BLaER1 (cell line): Measurements from ENCODE around the gene ERMP1.
"Not testable (repeated sequence)": the region's sequence is repeated elsewhere in the genome, so short reads cannot be mapped to it uniquely, and the experiment has no call there.

Experiments used
- H3K27ac ChIP-seq: shearing (Covaris generic); formaldehyde crosslinking; 2 replicates; pipeline ENCODE4 v1.8.1; 2022
- H3K27me3 ChIP-seq: shearing (Covaris generic); formaldehyde crosslinking; 2 replicates; pipeline ENCODE4 v1.8.1; 2022
- H3K36me3 ChIP-seq: shearing (Covaris generic); formaldehyde crosslinking; 2 replicates; pipeline ENCODE4 v1.8.1; 2022
- H3K4me1 ChIP-seq: shearing (Covaris generic); formaldehyde crosslinking; 2 replicates; pipeline ENCODE4 v1.8.1; 2022
- H3K4me2 ChIP-seq: shearing (Covaris generic); formaldehyde crosslinking; 2 replicates; pipeline ENCODE4 v1.8.1; 2022
- H3K4me3 ChIP-seq: shearing (Covaris generic); formaldehyde crosslinking; 2 replicates; pipeline ENCODE4 v1.8.1; 2022
- H3K9ac ChIP-seq: shearing (Covaris generic); formaldehyde crosslinking; 2 replicates; pipeline ENCODE4 v1.8.1; 2022
- H3K9me3 ChIP-seq: shearing (Covaris generic); formaldehyde crosslinking; 2 replicates; pipeline ENCODE4 v1.8.1; 2022
- H4K20me1 ChIP-seq: shearing (Covaris generic); formaldehyde crosslinking; 2 replicates; pipeline ENCODE4 v1.8.1; 2022
- Cebpa-rat ChIP-seq: shearing (Covaris generic); IDR thresholded peaks from 2 replicates; pipeline ENCODE4 v1.8.1; 2022

The ERMP1 gene

DNA sequence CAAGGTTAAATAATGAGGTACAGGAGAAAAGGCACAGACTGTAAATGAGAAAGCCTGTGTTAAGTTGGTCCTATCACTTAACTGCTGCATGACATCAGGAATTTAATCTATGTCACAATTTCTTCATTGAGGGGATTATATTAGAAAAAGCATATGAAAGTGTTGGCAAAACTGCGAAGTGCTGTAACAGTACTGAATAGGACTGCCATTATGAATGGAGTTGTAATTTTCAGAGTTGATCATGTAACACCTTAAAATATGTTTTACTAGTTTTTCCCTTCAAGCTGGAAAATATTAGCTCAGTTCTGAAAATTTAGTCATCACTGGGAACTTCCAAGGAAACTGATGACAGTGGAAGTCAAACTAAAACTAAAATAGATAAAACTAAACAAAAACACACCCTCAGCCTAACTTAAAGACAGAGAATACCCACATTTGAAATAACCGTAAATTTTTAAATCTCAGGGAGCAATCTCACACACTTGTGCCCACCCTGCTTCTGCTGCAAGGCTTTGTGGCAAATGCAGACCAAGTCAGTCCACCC lies 45.1 kb downstream of the ERMP1 start:
- no peak for TF ChIP-seq Cebpa-rat
- Histone ChIP-seq H3K27me3 (no peaks in the 10 kb centered on the region), H3K4me1 (peaks cover 30% of the 10 kb centered on the region), H3K4me3 (no peak overlapping the region), H3K4me2 (no peak overlapping the region), H4K20me1 (no peaks in the 10 kb centered on the region), H3K9ac (no peak overlapping the region), H3K9me3 (peaks cover 53% of the 10 kb centered on the region), H3K27ac (no peak overlapping the region), H3K36me3 (peaks cover 63% of the 10 kb centered on the region)

DNA sequence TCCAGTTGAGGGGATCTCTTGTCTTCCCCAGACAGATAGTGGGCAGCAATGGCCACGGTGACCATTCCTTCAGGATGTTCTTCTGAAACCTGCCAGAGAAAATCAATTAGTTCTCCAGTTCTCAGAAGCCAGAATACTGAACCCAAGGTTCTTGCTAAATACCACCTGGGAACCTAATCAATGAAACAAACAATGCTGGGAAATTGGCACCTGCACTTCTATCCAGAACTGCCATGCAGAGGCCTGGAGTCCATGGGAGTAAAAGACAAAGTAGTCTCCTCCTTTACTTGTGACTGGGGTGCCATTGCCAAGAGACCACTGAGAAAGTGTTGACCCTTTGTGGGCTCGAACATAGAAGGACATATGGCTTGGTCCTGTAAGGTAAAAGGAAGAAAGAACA lies 45.7 kb downstream of the ERMP1 start:
- Histone ChIP-seq H3K9ac (no peak overlapping the region), H4K20me1 (no peaks in the 10 kb centered on the region), H3K27ac (no peak overlapping the region), H3K9me3 (peaks cover 53% of the 10 kb centered on the region), H3K36me3 (peaks cover 65% of the 10 kb centered on the region), H3K4me3 (no peak overlapping the region), H3K27me3 (no peaks in the 10 kb centered on the region), H3K4me2 (no peak overlapping the region), H3K4me1 (peaks cover 30% of the 10 kb centered on the region)
- TF ChIP-seq Cebpa-rat: no peak

DNA sequence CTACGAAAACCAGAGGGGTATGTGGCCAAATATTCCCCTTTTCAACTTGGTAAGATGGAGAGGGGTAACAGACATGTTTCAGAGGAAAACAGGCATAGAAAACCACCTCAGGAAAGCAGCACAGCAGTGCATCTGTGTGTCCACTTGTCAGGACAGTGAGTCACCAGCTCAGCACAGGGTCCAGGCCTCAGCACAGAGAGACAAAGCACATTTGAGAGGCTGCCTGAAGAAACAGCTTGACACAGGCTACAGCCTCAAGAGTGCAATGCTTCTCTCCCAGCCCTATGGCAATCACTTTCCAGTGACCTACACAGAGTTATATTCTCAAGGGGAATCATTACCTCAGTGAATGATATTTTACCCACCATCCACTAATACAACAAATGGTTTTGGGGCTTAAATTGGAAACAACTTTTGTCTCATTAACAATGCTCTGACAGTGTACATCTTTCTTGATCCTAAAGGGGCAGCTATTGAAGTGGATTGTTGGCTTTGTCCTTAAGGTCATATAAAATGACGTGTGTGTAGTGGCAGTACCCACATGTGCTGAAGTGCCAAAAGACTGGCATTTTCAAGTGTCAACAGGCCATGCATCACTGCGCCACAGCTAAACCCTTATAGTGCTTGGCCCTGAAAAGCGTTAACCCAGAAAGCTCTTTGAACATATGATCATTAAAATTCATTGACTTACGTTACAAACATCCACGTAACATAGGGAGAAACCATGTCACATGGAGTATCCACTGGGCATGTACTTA lies 46.4 kb downstream of the ERMP1 start:
- no peak overlapping the region for H3K9ac ChIP-seq
- no peaks in the 10 kb centered on the region for H3K27me3 ChIP-seq
- peaks cover 65% of the 10 kb centered on the region for H3K36me3 ChIP-seq
- H3K27ac ChIP-seq: no peak overlapping the region
- H3K4me3 ChIP-seq: no peak overlapping the region
- no peak for TF ChIP-seq Cebpa-rat
- H3K4me2 ChIP-seq: no peak overlapping the region
- H4K20me1 ChIP-seq: no peaks in the 10 kb centered on the region
- H3K9me3 ChIP-seq: peaks cover 53% of the 10 kb centered on the region
- peaks cover 23% of the 10 kb centered on the region for H3K4me1 ChIP-seq

DNA sequence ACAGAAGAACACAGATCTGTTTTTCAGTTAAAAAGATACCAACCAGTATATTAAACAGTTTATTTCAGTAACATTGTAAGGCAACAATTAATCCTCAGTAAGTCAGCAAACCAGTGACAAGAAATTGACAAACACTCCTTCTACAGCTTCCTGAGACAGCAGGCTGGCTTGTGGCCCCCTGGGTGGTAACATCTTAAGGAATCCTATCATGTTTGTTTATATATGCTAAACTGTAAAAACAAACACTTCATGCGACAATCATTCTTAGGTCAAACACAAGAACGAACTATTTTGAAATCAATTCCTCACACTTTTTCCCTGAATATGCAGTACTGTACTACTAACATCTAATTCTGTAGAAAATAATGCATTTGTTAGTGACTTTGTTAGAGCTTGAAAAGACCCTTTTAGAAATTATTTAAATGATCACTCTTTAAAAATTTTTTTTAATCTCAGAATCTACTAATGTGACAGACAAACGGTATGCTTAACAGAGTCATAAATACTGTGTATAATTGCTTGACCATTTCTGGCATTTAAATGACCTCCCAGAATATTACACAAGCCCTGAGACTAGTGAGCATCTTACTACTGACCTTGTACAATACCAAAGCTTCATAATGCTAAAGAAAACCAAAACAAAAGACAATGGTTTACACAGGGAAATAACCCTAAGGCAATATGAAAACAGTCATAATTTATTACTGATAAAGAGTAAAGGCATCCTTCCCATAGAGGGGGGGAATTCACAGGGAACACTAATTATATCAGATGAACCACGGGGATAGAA lies 48.2 kb downstream of the ERMP1 start:
- peaks cover 77% of the 10 kb centered on the region for H3K36me3 ChIP-seq
- H3K4me3 ChIP-seq: no peak overlapping the region
- no peak for TF ChIP-seq Cebpa-rat
- H3K27me3 ChIP-seq: no peaks in the 10 kb centered on the region
- no peak overlapping the region for H3K27ac ChIP-seq
- H3K4me2 ChIP-seq: no peak overlapping the region
- peaks cover 5% of the 10 kb centered on the region for H3K4me1 ChIP-seq
- H3K9me3 ChIP-seq: peaks cover 63% of the 10 kb centered on the region
- no peak overlapping the region for H3K9ac ChIP-seq
- H4K20me1 ChIP-seq: no peaks in the 10 kb centered on the region

DNA sequence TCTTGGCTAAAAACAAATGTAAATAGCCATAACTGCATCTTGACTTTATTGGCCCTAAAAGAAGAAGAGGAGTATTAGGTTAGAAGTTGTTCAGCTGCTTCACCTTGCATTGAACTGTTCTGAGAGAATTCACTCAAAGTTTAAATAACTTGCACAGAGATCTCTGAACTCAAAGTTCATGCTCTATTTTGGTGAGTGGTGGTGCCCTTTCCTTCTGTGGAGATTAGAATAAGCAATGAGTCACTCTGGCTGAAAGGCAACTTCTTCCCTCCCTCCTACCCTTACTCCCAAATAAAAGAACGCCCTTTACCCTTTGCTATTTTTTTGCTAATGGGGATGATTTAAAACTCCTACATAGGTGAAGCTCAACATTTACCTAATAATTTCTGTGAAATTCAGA lies 48.9 kb downstream of the ERMP1 start:
- Histone ChIP-seq H3K4me1 (no peaks in the 10 kb centered on the region), H3K27ac (no peak overlapping the region), H3K4me3 (no peak overlapping the region), H4K20me1 (no peaks in the 10 kb centered on the region), H3K4me2 (no peak overlapping the region), H3K36me3 (peaks cover 78% of the 10 kb centered on the region), H3K9ac (no peak overlapping the region), H3K9me3 (peaks cover 65% of the 10 kb centered on the region), H3K27me3 (no peaks in the 10 kb centered on the region)
- TF ChIP-seq Cebpa-rat: no peak

DNA sequence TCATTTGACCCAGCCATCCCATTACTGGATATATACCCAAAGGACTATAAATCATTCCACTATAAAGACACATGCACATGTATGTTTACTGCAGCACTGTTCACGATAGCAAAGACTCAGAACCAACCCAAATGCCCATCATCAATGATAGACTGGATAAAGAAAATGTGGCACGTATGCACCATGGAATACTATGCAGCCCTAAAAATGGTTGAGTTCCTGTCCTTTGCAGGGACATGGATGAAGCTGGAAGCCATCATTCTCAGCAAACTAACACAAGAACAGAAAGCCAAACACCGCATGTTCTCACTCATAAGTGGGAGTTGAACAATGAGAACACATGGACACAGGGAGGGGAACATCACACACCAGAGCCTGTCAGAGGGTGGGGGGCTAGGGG lies 49.5 kb downstream of the ERMP1 start:
- H3K4me3 ChIP-seq, H3K27ac ChIP-seq, H3K9ac ChIP-seq, H4K20me1 ChIP-seq, H3K27me3 ChIP-seq, H3K4me2 ChIP-seq, H3K4me1 ChIP-seq: not testable (repeated sequence)
- Histone ChIP-seq H3K36me3 (peaks cover 84% of the 10 kb centered on the region), H3K9me3 (peaks cover 71% of the 10 kb centered on the region)

DNA sequence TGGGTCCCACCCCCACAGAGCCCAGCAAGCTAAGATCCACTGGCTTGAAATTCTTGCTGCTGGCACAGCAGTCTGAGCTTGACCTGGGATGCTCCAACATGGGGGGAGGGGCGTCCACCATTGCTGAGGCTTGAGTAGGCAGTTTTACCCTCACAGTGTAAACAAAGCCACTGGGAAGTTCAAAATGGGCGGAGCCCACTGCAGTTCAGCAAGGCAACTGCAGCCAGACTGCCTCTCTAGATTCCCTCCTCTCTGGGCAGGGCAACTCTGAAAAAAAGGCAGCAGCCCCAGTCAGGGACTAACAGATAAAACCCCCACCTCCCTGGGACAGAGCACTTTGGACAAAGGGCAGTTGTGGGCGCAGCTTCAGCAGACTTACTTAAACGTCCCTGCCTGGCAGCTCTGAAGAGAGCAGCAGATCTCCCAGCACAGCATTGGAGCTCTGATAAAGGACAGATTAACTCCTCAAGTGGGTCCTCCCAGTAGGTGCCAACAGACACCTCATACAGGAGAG lies 53.2 kb downstream of the ERMP1 start:
- Histone ChIP-seq H3K4me3 (0 out of 2 replicates have a peak overlapping the region, but pooled peaks have one; percentile 7), H3K9me3 (peaks cover 64% of the 10 kb centered on the region), H3K36me3 (peaks cover 92% of the 10 kb centered on the region)
- H3K27ac ChIP-seq, H4K20me1 ChIP-seq, H3K27me3 ChIP-seq, H3K9ac ChIP-seq, H3K4me1 ChIP-seq, H3K4me2 ChIP-seq: not testable (repeated sequence)

DNA sequence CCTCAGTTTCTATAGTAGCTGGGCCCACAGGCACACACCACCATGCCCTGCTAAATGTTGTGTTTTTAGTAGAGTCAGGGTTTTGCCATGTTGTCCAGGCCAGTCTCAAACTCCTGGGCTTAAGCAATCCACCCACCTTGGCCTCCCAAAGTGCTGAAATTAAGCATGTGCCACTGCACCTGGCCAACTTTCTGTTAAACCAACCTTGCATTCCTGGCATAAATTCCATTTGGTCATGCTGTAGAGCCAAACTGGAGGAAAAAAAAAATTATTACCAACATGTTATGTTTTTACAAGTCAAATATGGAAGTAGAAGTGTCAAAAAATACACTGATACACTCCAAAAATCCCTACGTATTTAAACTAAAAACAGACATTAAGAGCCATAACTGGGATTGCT lies 54.1 kb downstream of the ERMP1 start:
- H3K27me3 ChIP-seq: no peaks in the 10 kb centered on the region
- TF ChIP-seq Cebpa-rat: no peak
- H3K9ac ChIP-seq: no peak overlapping the region
- no peaks in the 10 kb centered on the region for H3K4me1 ChIP-seq
- H3K9me3 ChIP-seq: peaks cover 64% of the 10 kb centered on the region
- H3K36me3 ChIP-seq: peaks cover 98% of the 10 kb centered on the region
- no peak overlapping the region for H3K4me2 ChIP-seq
- no peak overlapping the region for H3K4me3 ChIP-seq
- no peak overlapping the region for H3K27ac ChIP-seq
- H4K20me1 ChIP-seq: no peaks in the 10 kb centered on the region

DNA sequence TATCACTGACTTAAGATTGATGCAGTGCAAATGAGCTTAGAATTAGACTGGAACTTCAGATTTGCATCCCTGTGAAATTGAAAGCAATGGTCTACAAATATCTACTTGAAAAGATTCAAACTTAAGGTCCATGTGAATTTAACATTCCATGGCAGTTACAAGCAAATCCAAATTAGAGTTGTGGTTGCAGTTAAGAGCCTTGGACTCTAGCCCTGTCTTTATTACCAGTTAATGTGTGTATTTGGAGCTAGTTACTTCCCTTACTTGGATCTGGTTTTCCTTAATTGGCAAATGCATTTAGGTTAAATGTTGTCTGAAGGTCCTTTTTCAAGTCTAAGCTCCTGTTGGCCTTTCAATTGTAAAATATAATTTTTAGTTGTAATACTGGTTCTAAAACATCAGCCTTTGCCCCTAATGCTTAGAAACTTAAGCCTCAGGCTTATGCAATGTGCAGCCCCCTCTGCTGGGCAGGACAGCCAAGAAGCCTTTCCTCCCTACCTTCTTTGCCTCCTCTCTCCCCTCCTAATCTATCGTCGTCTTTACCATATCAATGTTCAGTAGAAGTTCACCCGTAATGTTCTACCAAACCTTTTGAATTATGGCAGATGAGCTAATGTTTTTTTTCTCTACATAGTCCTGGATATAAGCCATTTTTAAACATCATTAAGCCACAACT lies 59.5 kb downstream of the ERMP1 start:
- H3K9me3 ChIP-seq: peaks cover 14% of the 10 kb centered on the region
- H3K27me3 ChIP-seq: no peaks in the 10 kb centered on the region
- TF ChIP-seq Cebpa-rat: no peak
- no peaks in the 10 kb centered on the region; the same call in 1 of the 2 replicates for H4K20me1 ChIP-seq
- no peak overlapping the region for H3K9ac ChIP-seq
- no peaks in the 10 kb centered on the region for H3K4me1 ChIP-seq
- H3K27ac ChIP-seq: no peak overlapping the region
- no peak overlapping the region for H3K4me2 ChIP-seq
- H3K36me3 ChIP-seq: peaks cover 99% of the 10 kb centered on the region
- H3K4me3 ChIP-seq: no peak overlapping the region
